ENCODE measurements around the gene ARSI. TPM values are rescaled to one million over a fixed set of nuclear protein-coding genes. Genes with fewer than 3 reads are reported as not detected.
A peak's percentile ranks its signal among the peaks of the same experiment; 100 is the strongest.

Gene ARSI
- total and polyA plus RNA-seq, 2 of the 13 experiments (the other 11 are each of a cell fraction or from before 2014, with no cell fraction given) = 4.2 to 33.9 TPM

- TF ChIP-seq, protein P1, sequence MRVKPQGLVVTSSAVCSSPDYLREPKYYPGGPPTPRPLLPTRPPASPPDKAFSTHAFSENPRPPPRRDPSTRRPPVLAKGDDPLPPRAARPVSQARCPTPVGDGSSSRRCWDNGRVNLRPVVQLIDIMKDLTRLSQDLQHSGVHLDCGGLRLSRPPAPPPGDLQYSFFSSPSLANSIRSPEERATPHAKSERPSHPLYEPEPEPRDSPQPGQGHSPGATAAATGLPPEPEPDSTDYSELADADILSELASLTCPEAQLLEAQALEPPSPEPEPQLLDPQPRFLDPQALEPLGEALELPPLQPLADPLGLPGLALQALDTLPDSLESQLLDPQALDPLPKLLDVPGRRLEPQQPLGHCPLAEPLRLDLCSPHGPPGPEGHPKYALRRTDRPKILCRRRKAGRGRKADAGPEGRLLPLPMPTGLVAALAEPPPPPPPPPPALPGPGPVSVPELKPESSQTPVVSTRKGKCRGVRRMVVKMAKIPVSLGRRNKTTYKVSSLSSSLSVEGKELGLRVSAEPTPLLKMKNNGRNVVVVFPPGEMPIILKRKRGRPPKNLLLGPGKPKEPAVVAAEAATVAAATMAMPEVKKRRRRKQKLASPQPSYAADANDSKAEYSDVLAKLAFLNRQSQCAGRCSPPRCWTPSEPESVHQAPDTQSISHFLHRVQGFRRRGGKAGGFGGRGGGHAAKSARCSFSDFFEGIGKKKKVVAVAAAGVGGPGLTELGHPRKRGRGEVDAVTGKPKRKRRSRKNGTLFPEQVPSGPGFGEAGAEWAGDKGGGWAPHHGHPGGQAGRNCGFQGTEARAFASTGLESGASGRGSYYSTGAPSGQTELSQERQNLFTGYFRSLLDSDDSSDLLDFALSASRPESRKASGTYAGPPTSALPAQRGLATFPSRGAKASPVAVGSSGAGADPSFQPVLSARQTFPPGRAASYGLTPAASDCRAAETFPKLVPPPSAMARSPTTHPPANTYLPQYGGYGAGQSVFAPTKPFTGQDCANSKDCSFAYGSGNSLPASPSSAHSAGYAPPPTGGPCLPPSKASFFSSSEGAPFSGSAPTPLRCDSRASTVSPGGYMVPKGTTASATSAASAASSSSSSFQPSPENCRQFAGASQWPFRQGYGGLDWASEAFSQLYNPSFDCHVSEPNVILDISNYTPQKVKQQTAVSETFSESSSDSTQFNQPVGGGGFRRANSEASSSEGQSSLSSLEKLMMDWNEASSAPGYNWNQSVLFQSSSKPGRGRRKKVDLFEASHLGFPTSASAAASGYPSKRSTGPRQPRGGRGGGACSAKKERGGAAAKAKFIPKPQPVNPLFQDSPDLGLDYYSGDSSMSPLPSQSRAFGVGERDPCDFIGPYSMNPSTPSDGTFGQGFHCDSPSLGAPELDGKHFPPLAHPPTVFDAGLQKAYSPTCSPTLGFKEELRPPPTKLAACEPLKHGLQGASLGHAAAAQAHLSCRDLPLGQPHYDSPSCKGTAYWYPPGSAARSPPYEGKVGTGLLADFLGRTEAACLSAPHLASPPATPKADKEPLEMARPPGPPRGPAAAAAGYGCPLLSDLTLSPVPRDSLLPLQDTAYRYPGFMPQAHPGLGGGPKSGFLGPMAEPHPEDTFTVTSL (CRISPR knock-in tag; IDR thresholded peaks at IDR 0.05; ENCODE audit: borderline replicate concordance) = no peak
- TF ChIP-seq ZNF772 (CRISPR knock-in tag; IDR thresholded peaks at IDR 0.05) = 0 out of 2 replicates have a peak, but pooled peaks have one; percentile 9
- peak; percentile 23 for TF ChIP-seq ZEB1 (IDR thresholded peaks at IDR 0.05; ENCODE audit: insufficient replicate concordance, low read depth)
- no peak for TF ChIP-seq NONO (IDR thresholded peaks at IDR 0.05)
- TF ChIP-seq NONO (CRISPR knock-in tag; conservative IDR thresholded peaks at IDR 0.05) = peak; percentile 67
- TF ChIP-seq SALL1 (CRISPR knock-in tag; IDR thresholded peaks at IDR 0.05) = peak; percentile 63
- TF ChIP-seq PITX1 (CRISPR knock-in tag; IDR thresholded peaks at IDR 0.05) = peak; percentile 91; the same call in 1 of the 2 replicates
- peak; percentile 37; the same call in 1 of the 2 replicates for TF ChIP-seq SOX13 (IDR thresholded peaks at IDR 0.05)
- peak in 1 of 2 experiments; percentile 59; a peak in 2 of 4 replicates for TF ChIP-seq SOX13 (CRISPR knock-in tag; conservative IDR thresholded peaks at IDR 0.05 in 1 of 2, IDR thresholded peaks at IDR 0.05 in 1 of 2)
- peak; percentile 61; the same call in 1 of the 2 replicates for TF ChIP-seq ZNF746 (CRISPR knock-in tag; IDR thresholded peaks at IDR 0.05)
- no peak for TF ChIP-seq SNRNP70 (IDR thresholded peaks at IDR 0.05; ENCODE audit: low read depth, low read length)
- peak; percentile 50 for TF ChIP-seq HDAC2 (CRISPR knock-in tag; IDR thresholded peaks at IDR 0.05)
- TF ChIP-seq TBX2 (CRISPR knock-in tag; IDR thresholded peaks at IDR 0.05; ENCODE audit: borderline replicate concordance) = peak; percentile 26; the same call in 1 of the 2 replicates
- TF ChIP-seq, protein P2, sequence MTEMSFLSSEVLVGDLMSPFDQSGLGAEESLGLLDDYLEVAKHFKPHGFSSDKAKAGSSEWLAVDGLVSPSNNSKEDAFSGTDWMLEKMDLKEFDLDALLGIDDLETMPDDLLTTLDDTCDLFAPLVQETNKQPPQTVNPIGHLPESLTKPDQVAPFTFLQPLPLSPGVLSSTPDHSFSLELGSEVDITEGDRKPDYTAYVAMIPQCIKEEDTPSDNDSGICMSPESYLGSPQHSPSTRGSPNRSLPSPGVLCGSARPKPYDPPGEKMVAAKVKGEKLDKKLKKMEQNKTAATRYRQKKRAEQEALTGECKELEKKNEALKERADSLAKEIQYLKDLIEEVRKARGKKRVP (CRISPR knock-in tag; IDR thresholded peaks at IDR 0.05) = 0 out of 4 replicates have a peak, but pooled peaks of 1 of the 2 experiments have one; percentile 14
- TF ChIP-seq ZFX (CRISPR knock-in tag; IDR thresholded peaks at IDR 0.05; ENCODE audit: low read depth) = peak; percentile 41
- TF ChIP-seq NCOA2 (CRISPR knock-in tag; IDR thresholded peaks at IDR 0.05) = peak; percentile 94
- TF ChIP-seq ZNF652 (CRISPR knock-in tag; IDR thresholded peaks at IDR 0.05; ENCODE audit: borderline replicate concordance, low read depth) = peak; percentile 93
- TF ChIP-seq NR2F6 (IDR thresholded peaks at IDR 0.05) = peak; percentile 70; the same call in 1 of the 2 replicates
- TF ChIP-seq NR2F6 (CRISPR knock-in tag; IDR thresholded peaks at IDR 0.05) = peak; percentile 47; the same call in 1 of the 2 replicates
- 0 out of 2 replicates have a peak, but pooled peaks have one; percentile 24 for TF ChIP-seq SIX1 (CRISPR knock-in tag; IDR thresholded peaks at IDR 0.05; ENCODE audit: borderline replicate concordance)
- no peak for TF ChIP-seq ZNF460 (CRISPR knock-in tag; IDR thresholded peaks at IDR 0.05; ENCODE audit: borderline replicate concordance)
- 0 out of 2 replicates have a peak, but pooled peaks have one; percentile 26 for TF ChIP-seq HOXA3 (CRISPR knock-in tag; IDR thresholded peaks at IDR 0.05)
Measured at GRCh38 chr5:150307617-150308426, 5.1 kb upstream of the ARSI start (continued).
